ENCODE measurements around the gene CCDC116.
"Not testable (repeated sequence)": the region's sequence is repeated elsewhere in the genome, so short reads cannot be mapped to it uniquely, and the experiment has no call there.

Gene CCDC116

DNA sequence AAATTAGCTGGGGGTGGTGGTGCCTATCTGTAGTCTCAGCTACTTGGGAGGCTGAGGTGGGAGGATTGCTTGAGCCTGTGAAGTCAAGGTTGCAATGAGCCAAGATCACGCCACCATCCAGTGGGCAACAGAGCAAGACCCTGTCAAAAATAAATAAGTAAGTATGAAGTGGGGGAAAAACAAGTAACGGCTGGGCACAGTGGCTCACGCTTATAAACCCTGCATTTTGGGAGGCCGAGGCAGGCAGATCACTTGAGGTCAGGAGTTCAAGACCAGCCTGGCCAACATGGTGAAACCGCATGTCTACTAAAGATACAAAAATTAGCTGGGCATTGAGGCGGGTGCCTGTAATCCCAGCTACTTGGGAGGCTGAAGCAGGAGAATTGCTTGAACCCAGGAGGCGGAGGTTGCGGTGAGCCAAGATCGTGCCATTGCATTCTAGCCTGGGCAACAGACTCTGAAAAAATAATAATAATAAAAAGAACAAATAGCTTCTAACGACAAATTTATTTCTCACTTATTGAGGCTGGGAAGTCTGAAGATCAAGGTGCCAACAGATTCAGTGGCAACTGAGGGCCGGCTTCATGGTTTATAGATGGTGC, 22.9 kb upstream of the CCDC116 start:
- DNase-seq = not testable (repeated sequence)

DNA sequence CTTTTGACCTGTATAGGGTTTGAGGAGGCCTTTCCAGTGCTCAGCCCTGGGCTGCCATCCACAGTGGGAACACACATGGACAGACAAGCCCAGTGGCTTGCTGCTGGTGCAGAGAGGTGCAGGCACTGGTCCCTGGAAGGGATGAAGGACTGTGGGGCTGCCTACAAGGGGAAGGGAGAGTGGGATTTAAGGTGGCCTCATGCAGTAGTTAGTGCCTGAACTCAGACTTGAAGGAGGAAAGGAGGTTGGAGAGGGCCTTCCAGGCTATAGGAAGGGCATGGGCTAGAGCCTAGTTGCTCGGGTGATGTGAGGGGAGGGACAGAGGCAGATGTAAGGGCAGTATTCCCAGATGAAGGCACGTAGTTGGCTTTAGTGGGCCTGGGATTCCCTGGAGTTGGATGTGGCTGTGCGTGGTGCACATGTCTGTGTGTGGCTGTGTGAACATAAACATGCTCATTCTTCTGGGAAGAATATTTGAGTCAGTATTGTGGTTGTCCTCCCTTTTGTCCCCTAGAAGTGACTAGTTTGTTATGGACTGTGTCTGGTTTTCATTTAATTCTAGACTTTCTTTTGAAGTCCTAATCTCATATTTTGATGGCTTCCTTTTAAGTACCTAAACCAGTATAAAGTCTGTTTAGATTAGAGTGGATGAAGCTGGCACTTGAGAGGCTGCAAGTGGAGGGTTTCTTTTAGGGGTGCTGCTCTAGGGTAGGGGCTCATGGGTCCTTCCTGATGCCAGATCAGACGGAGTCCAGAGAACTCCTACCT, 21.2 kb upstream of the CCDC116 start:
- DNase-seq = no peak

DNA sequence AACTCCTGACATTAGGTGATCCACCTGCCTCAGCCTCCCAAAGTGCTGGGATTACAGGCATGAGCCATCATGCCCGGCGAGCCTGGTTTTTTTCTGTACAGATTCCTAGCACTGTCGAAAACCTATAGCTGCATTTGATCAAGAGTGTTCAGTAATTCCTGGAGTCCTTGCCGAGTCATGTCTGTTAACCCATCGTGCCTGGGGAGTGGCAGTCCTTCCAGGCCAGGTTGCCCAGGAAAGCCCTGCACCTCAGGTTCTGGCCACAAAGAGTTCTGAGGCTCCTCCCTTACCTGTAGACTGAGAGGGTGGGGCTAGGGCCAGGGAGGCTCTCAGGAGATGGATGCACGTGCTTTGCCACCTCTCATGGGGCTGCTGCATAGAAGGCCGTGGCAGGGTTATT, 19.7 kb upstream of the CCDC116 start:
- no peak for DNase-seq

DNA sequence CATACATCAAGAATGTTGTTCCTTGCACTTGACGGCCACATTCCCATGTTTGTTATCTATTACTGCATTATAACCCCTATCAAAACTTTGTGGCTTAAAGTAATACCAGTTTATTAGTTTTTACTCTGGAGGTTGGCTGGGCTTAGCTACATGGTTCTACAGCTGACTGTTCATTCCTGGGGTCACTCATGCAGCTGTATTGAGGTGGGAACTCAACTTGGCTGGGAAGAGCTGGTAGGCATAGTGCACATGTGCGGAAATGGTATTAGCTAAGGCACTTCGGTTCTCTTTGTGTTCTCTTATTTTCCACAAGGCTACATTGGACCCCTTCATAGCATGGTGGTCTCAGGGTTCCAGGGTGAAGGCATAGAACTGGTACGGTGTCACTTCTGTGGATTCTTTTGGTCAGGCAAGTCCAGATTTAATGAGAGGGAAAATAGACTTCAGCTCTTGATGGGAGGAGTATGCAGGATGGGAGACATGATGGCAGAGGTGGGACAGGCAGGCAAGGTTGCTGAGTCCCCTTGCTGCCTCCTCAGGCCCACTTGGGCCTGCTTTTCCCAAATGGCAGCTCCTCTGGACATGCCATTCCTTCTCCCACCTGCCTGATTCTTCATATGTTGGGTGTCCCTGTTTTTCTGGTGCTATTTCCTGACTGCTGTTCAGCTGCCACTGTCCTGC, 18.9 kb upstream of the CCDC116 start:
- DNase-seq = no peak

DNA sequence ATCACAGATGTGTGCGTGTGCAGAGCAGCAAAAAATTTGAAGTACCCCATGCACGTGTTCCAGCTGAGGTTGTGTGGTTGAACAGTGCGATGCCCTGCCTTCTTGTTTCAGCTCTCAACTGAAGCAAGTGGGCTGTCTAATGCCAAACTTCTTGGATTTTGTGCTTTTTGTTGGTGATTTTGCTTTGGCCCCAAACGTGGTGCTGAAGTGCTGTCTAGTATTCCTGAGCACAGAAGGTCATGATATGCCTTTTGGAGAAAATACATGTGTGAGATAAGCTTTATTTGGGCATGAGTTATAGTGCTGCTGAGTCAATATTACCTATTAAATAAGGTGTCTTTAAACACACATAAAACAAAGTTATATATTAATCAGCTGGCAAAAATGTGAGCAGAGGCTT, 16.8 kb upstream of the CCDC116 start:
- DNase-seq = no peak

DNA sequence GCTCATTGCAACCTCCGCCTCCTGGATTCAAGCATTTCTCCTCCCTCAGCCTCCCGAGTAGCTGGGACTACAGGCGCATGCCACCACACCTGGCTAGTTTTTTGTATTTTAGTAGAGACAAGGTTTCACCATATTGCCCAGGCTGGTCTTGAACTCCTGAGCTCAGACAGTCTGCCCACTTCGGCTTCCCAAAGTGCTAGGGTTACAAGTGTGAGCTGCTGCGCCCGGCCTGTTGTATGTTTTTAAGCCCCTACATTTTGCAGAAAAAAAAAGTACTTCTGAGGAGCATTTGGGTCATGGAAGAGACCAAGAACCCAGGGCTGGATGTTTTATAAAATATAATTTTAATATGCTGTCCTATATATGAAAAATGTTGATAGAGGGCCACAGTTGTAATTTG, 15.2 kb upstream of the CCDC116 start:
- not testable (repeated sequence) for DNase-seq

DNA sequence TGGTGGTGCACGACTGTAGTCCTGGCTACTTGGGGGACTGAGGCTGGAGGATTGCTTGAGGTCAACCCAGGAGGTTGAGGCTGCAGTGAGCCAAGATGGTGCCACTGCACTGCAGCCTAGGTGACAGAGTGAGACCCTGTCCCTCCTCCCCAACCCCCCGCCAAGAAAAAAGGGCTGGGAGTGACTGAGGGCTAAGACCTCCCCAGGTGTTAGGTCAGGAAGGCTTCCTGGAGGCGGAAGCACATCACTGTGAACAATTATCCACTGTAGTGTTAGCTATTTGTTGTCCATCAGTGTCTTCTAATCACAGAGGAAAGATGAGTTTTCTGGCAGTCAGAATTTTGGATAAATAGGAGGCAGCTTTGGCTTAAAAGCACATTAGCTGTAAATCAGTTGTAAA, 11.5 kb upstream of the CCDC116 start:
- no peak for DNase-seq

DNA sequence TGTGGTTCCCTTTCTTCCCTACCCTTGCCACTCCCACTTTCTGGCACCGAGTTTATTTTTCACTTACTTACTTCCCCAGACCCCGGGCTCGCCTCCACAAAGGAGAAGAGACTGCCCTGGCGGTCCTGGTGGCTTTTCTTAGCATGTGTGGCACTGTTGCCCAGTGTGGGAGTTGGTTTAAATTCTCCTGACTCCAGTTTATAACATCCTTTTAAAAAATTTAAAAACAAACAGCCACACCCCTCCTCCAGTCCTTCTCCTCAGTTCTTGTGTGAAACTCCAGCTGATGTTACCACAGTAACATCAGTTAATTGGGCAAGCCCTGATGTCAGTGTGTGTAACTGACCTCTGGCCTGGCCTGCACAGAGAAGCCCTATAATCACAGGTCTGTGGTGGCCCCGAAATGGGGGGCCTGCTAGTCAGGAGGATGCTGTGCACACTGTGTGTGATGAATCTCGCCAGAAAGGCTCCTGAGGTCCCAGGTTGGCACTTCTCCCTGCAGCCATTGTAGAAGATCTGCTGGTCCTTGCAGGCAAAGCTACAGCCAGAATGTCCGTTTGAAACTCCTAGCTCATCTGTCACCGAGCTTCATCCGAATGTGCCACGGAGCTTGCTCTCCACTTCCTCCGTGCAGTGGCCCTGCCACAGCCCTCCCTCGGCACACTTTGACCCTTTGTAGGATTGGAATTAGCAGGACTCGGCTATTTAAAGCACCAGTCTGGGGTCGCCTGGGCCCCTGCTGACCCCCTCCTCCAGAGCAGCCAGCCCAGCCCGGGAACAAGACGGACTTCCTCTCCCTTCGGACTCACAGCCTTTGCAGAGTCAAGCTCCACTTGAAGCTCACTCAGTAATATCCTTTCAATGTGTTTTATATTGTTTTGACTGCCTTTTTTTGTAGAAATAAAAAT, 10.3 kb upstream of the CCDC116 start:
- peak in 5 of 14 donors; percentile 6 to 23 (median 11) for DNase-seq

DNA sequence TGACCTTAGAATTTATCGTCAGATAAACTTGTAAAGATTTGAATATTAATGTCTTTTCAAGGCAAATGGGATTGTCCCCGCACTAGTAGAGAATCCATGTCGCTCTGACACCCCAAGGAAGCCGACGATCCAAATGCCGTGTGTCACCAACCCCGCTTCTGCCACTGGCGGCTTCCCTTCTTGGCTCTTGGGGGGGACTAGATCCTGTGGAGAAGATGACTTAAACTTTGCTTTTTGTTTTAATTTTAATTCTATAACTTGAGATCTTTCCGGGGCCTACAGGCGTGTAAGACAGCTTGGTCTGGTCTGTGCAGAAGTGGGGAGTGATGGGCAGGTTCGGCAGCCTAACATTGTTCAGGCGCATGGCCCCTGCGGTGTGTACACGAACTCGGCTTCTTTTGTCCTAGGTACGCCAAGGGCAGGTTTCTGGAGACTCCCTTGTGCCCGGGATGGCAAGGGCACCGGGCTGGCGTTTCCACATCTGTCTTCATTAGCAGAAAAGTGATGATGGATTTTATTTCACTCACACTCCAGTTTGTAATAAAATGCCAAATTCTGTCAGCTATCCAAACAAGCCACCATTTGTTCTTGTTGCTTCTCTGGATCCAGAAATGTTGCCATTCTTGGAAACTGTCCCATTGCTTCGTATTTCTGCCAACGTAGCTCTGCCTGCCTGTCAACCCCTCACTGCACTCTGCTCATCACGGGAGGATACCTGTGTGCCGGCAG, 9.5 kb upstream of the CCDC116 start:
- peak in 2 of 14 donors; percentile 22 to 72 for DNase-seq

DNA sequence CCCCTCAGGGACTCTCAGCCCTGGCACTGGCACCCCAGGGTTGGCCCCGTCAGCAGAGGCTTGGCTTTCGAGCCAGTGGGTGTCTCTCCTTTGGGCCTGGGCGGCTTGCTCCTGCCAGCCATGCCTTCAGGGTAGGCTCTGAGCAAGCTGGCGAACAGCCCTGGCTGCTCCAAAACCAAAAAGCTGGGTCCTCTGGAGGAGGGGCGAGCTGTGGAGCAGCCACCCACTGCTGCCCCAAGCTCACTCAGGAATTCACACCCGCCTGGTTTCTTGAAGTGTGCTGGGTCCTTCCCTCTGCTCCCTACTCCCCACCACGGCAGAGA, 9.0 kb upstream of the CCDC116 start:
- peak in 7 of 14 donors; percentile 19 to 72 (median 22) for DNase-seq

DNA sequence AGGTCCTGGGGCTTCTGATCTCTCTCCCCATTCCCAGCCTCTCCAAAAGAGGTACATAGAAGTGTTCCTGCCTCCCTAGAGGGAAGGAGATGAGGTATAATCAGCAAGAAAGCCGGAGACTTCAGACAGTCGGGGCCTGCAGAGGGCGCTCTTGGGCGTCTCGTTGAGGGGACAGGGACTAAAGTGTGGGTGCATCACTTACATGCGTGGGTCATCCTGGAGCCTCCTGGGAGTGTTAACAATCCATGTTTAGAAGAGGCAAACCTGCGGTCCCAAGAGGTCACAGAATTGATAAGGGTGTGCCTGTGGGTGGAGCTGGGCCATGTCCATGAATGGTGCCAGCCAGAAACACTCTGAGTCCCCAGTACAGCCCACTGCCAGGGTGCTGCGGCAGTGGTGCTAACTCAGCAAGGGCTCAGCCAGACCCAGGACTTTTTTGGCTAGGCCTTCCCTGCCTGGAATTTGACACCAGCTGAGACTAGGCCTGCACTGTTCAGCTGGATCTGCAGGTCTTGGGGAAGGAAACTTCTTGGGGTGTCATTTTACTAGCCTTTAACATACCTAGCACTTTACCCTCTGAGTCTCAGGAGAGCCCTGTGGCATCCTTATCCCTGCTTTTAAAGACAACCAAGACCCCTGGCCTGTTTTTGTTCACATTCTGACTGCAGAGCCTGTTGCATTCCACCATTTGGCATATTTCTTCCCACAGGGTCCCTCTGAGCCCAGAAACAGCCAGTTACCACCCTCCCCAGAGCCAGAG, 8.3 kb upstream of the CCDC116 start:
- DNase-seq = peak in 1 of 14 donors; percentile 46

DNA sequence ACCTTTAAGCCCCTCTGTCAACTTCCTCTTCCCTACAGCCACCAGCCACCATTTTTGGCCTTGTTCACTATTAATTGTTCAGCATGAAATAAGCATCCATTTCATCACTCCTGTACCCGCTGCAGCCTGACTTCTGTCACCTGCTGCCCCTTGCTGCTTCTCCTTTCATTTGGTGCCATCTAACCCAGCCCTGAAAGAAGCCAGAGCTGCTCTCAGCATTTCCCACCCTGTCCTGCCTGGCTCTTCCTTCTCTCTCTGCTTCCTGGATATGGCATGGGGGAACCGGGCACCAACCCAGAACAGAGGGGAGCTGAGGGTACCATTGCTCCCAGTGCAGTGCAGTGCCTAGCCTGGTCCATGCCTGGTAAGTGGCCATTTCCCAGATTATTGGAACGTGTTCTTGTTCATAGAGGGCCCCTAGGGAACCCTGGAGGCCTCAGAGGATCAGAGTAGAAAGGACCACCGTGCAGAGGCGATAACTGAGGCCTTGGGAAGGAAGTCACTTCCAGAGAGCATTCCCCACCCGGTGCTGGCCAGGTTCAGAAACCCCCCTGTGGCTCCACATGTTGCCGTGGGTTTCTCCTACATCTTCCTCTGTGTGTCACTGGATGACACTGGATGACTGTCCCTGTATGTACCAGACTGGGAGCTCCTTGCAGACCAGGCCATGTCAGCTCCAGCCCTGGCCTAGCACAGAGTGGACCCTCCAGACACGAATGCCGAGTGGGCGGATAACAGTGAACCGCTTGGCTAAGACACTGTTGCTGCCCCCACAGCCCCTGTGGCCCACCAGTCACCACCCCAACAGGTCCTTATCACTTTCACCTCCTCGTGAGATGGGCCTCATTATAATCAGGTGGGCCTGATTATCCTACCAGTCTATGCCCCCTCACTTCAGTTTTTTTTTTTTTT, 7.4 kb upstream of the CCDC116 start:
- DNase-seq = no peak

DNA sequence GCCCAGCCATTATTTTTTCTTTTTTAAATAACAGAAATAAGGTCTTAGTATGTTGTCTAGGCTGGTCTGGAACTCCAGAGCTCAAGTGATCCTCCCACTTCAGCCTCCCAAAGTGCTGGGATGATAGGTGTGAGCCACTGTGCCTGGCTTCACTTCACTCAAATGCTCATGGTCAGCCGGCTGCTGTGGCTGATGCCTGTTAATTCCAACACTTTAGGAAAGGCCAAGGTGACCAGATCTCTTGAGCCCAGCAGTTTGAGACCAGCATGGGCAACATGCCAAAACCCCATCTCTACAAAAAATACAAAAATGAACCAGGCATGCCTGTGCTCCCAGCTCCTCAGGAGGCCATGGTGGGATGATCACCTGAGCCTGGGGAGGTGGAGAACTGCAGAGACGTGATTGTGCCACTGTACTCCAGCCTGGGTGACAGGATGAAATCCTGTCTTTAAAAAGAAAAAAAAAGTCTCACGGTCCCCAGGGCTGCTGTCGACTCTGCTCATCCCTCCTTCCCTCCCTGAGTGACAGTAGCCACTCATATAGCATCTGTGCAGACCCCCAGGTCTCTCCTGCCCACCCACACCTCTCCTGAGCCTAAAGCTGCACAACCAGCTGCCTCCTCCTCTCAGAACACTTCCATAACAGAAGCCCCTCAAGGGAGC, 6.4 kb upstream of the CCDC116 start:
- DNase-seq = no peak

DNA sequence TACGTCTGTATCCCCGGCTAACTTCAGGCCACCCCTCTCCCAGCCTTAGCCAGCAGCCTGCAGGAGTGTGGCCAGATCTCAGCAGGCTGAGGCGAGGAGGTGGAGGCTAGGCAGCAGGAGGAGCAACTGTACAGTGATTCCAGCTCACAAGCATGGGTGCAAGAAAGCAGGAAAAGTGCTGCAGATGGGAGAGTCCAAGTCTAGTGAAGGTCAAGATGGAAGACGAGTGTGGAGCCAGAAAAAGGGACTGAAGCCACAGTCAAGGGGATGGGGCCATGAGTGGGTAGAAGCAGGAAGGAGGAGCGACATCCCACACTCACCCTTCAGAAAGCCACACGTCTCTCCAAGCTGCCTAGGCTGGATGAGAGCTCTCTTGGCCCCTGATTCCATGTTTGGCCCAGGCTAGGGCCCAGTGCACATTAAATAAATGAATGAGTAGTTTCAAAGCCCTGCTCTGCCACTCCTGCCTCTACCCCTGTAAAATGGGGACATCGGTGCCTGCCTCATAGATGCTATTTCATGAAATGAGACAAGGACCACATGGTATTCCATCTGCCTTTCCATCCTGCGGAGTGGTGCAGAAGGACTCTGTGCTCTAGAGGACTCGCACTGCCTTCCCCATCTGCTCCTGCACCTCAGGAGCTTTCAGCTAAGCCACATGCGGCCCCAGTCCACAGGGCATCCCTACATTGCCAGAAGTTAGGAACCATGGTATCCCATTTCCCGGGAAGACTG, 5.7 kb upstream of the CCDC116 start:
- DNase-seq = peak in 1 of 14 donors; percentile 85

DNA sequence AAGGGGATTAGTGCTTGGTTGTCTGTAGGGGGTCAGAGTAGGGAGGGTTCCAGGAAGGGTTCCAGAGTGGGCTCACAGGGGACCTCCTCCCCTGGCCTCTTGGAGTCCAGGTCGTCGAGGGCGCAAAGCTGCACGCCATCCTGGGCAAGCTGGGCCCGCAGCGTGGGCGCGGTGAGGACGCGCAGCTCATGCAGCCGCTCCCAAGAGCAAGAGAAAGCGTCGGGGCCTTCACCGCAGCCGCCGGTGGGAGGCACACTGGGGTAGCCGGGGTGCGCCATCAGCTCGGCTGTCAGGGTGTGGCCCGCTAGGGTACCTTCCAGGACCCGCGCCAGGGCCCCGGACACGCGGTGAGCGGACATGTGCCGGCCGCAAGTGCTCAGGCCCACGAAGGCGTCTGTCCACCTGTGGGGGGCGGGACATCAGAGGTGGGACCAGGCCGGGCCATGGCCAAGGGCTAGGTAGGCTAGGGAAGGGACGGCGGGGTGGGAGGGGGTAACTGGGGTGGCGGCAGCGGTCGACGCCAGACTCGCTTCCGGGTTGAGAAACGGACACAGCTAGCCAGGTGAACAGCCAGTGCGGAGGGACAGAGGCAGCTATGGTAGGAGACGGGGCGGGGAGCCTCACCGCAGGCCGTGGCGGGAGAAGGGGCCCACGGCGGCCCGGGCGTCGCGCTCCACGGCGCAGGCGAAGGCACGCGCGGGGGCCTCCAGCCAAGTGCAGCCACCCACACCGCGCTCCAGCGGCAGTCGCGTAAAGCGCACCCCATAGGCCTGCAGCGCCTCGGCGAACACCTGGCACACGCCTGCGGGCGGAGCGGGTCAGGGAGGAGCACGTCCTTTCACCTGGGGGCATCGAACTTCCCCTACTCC, 3.9 kb upstream of the CCDC116 start:
- DNase-seq = no peak

DNA sequence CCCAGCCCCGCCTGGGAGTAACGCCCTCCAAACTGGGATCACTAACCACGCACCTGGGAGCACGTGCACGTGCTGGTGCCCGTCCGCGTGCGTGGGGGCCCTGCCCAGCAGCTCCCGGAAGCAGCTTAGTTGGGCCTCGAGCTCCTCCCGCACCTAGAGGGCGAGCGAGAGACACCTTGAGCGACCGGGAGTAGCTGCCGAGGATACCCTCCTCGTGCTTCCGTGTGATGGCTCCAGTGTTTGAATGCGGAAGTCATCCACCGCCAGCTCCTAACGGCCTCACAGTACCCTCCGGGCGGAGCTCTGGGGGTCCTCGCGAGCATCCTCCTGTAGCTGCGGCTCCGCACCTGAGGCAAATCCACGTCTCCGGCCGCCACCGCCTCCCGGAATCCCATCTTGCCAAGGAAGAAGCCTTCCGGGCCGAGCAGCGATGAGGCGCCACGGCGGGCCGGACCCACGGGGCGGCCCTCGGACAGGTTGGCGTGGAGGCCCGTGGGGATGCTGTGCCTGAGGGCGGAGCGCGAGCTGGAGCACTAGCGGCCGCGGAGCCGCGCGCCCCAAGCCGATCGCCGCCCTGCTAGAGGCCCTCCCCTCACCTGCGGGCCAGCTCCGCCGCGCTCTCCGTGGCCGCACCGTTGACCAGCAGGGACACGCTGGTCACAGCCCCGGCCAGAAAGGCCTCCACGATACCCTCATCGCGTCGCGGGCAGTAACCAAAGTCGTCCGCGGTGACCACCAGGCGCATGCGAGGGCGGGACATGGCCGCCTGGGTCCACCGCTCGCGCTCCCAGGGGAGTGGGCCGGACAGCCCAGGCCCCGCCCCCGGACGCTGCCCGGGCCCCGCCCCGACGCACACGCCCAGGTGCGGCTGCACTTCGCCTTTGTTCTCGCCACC, 3.1 kb upstream of the CCDC116 start, which contains the start of gene YDJC:
Gene YDJC, minus strand, starts transcription at position 768 of the 895 bp plus-strand sequence. Its CDS starts 8 bp downstream, at position 760.
- DNase-seq = peak in 13 of 14 donors; percentile 32 to 92 (median 73)

DNA sequence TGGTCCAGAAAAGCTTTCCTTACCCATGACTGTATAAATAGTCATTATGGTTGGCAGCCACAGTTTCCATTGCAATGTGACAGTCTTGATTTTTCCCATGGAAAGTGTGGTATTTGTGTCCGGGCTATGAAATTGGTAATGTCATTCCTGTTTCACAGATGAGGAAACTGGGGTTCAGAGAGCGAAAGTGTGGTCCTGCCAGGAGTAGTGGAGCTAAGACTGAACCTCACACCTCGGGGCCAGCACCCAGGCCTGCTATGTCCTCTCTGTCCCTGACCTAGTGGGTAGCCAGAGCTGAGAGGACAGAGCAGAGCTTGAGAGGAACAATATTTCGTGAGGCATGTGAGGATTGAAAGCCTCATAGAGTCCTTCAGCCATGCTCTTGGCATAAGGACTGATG, 1.5 kb upstream of the CCDC116 start:
- no peak for DNase-seq
